SK-N-SH (cell line): Measurements from ENCODE around the gene MAD1L1.

ENCODE experiments used
- JUND ChIP-seq: IDR thresholded peaks from 2 replicates; pipeline ENCODE4 v1.4.0; 2012
- MXI1 ChIP-seq: IDR thresholded peaks from 2 replicates; pipeline ENCODE4 v1.6.1; 2012; ENCODE audit warnings: mild to moderate bottlenecking, low read depth, low read length, improper control_type of control experiment
- TF ChIP-seq, protein P1 (sequence below): fragments of 200-600 bp; sonication (generic); IDR thresholded peaks from 2 replicates; pipeline ENCODE4 v1.6.1; 2017; ENCODE audit warnings: antibody characterized with exemption, mild to moderate bottlenecking, moderate library complexity

DNA sequence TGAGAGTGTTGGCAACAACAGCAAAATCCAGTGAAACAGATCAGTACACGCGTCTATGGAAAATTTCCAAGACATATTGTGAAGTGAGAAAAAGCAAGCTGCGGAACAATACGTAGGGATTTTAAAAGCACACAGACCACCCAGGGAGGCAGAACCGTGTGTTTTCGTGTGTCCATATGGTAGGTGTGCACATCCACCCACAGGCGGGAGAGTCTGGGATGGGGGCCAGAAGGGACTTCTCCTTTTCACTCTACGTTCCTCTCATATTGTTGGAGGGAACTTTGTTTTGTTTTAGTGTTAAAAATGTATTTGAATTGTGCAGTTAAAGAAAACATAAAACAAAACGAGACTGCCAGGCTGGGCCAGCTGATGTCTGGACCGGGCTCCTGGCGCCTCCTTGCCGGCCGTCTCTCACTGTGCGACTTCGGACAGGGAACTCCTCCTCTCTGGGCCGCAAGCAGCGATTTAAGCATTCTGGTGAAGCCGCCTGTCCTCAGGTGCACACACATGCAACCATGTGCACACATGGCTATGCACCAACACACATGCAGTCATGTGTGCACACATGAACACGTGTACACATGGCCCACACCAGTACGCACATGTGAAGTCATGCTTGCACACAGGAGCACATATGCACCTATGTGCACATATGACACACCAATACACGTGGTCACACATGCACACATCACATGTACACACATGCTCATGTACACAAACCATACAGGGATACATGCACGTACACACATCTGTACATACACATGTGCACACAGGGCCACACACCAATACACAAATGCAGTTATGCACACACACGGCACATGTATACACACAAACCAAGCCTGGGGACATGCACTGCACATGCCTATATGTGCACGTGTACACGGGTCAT is 421.5 kb downstream of the MAD1L1 start:
- TF ChIP-seq, protein P1, sequence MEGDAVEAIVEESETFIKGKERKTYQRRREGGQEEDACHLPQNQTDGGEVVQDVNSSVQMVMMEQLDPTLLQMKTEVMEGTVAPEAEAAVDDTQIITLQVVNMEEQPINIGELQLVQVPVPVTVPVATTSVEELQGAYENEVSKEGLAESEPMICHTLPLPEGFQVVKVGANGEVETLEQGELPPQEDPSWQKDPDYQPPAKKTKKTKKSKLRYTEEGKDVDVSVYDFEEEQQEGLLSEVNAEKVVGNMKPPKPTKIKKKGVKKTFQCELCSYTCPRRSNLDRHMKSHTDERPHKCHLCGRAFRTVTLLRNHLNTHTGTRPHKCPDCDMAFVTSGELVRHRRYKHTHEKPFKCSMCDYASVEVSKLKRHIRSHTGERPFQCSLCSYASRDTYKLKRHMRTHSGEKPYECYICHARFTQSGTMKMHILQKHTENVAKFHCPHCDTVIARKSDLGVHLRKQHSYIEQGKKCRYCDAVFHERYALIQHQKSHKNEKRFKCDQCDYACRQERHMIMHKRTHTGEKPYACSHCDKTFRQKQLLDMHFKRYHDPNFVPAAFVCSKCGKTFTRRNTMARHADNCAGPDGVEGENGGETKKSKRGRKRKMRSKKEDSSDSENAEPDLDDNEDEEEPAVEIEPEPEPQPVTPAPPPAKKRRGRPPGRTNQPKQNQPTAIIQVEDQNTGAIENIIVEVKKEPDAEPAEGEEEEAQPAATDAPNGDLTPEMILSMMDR = no peak
- TF ChIP-seq JUND (no peak), MXI1 (no peak)
